ENCODE measurements around the gene EXOC2.

EXOC2 gene

DNA sequence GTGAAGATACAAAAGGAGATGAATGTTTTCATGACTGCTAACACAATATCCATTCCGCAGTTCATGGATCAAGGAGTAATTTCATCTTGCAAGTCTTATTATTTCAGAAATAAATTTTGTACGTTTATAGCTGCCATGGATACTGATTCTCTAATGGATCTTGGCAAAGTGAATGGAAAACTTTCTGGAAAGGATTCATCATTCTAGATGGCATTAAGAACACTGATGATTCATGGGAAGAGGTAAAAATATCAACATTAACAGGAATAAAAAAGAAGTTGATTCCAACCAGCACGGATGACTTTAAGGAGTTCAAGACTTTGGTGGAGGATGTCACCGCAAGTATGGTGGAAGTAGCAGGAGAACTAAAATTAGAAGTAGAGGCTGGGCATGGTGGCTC is 38.8 kb downstream of the EXOC2 start:
- H3K4me3 ChIP-seq (ENCODE audit: low read length), result no peak overlapping the region
- no peak for DNase-seq (ENCODE audit: low read depth, low spot score)

DNA sequence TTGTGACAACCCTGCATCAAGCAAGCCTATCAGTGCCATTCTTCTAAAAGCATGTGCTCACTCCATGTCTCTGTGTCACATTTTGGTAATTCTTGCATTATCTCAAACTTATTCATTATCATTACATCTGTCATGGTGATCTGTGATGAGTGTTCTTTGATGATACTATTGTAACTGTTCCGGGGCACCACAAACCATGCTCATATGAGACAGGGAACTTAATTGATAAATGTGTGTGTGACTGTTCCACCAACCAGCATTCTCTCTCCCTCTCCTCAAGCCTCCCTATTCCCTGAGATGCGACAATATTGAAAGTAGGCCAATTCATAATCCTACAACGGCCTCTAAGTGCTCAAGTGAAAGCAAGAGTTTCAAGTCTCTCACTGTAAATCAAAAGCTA is 40.1 kb downstream of the EXOC2 start:
- no peak for DNase-seq (ENCODE audit: low read depth, low spot score)
- no peak overlapping the region for H3K4me3 ChIP-seq (ENCODE audit: low read length)

DNA sequence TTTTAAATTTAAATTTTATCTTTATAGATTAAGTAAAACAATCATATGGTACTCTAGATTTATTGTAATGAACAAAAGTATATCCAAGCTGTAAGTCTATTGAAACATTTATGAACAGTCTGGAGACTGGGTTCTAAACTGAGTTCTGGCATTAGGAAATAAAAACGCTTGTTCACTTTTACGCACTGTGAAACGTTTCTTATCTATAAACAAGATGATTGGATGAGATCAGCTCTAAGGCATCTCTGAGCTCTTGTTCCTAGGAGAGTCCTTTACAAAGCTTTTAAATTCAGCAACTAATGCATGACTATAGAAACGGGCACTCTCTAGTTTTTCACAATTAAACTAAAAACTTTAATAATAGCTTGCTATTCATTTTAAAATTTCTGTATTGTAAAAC is 42.8 kb downstream of the EXOC2 start:
- DNase-seq (ENCODE audit: low read depth, low spot score), result no peak
- no peak overlapping the region for H3K4me3 ChIP-seq (ENCODE audit: low read length)

DNA sequence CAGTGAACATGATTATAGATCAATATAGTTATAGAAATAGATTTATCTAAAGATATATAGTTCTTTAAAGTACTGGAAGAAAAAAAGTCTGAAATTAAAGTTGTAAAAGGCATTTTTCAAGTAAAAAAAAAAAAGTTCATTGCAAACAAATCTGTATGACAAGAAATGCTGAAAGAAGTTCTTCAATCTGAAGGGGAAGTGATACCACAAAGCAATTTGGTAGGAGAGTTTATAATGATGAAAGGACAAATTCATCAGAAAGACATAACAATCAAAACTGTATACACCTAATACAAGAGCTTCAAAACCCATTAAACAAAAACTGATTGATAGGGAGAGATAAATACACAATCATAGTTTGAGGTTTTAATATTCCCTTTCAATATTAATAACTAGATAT is 50.1 kb downstream of the EXOC2 start:
- no peak overlapping the region for H3K4me3 ChIP-seq (ENCODE audit: low read length)
- no peak for DNase-seq (ENCODE audit: low read depth, low spot score)

DNA sequence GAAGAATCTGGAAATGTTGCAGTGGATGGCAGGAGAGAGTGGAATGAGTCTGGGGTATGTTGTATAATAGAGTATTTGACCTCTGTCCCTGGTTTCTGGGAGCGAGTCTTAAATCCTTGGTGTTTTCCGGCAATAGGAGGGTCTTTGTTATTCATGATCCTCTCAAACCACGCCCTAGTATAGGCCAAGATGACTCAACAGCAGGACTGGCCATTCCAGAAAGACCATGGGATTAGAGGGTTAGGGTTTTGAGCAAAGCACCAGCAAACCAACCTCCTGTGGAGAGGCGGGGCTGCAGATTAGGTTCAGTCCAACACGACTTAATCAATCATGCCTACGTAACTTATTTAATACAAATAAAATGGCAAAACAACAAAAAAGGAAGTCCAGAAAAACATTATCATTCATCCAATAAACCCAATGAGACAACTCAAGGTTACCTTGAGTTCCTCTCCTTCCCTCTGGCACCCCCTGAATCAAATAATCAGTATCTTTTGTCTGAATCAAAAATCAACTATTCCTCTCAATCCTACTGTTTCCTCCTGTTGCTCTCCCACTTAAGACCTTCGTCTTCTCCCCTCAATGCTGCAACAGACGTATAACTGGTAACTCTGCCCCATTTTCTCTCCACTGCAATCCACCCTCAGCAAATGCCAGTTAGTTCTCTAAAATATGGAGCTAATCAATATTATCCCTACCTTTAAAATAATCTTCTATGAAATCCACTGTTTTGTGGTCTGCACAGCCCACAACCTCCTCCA is 51.5 kb downstream of the EXOC2 start:
- H3K4me3 ChIP-seq (ENCODE audit: low read length), result no peak overlapping the region
- no peak for DNase-seq (ENCODE audit: low read depth, low spot score)

- no peak overlapping the region for H3K4me3 ChIP-seq (ENCODE audit: low read length)
- no peak for DNase-seq (ENCODE audit: low read depth, low spot score)
Measured at GRCh38 chr6:636488-636887, 56.5 kb downstream of the EXOC2 start.

DNA sequence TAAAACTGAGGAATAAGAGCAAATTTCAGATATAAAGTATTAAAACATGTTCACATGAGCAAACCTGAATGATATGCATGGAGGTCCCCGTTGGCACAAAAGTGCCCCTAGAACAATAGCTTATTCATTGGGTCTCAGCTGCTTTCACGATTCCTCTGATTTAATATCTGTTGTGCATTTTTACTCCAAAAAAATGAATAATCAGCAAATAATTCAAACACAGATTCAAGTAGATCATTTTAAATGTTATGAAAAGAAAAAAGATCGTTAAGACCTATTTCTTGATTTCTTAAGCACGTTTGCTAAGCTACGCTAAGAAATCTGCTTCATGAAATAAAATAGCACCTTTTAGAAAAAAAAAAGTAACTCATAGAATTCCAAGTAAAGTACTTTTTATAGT is 57.7 kb downstream of the EXOC2 start:
- no peak for DNase-seq (ENCODE audit: low read depth, low spot score)
- H3K4me3 ChIP-seq (ENCODE audit: low read length), result no peak overlapping the region

DNA sequence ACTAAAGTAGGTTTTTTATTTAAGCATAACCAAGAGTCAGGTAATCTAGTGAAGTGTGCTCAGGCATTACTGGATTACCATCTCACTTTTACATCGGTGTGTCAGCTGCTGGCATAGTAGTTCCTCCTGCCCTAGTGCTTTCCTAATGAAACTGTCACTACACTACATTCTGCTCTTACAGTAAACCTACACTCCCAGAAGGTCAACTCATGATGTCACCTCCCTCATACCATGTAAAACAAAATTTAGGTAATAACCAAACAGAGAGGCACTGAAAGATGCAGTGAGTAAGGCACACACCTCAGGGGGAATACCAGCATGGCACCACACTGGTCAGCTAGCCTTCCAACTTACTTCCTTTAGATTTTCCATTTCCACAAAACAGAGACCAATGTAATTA is 59.3 kb downstream of the EXOC2 start:
- H3K4me3 ChIP-seq (ENCODE audit: low read length), result no peak overlapping the region
- no peak for DNase-seq (ENCODE audit: low read depth, low spot score)

DNA sequence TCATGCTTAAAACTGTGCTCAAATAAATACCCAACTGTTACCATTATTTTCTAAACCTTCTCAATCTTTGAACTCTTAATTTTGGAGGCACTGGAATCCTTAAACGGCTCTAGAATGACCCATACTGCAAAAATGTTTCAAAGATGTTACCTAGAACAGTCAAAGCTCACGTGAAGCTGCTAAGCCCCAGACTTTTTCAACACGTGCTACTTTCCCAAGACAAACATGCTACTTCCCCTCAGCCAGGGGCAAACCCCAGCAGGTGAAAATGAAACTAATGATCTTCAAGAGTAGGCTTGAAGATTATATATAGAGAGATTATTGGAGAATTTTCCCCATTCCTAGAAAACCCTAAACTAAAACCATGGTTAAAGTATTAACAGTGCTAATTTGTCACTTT is 64.2 kb downstream of the EXOC2 start:
- no peak for DNase-seq (ENCODE audit: low read depth, low spot score)
- no peak overlapping the region for H3K4me3 ChIP-seq (ENCODE audit: low read length)

DNA sequence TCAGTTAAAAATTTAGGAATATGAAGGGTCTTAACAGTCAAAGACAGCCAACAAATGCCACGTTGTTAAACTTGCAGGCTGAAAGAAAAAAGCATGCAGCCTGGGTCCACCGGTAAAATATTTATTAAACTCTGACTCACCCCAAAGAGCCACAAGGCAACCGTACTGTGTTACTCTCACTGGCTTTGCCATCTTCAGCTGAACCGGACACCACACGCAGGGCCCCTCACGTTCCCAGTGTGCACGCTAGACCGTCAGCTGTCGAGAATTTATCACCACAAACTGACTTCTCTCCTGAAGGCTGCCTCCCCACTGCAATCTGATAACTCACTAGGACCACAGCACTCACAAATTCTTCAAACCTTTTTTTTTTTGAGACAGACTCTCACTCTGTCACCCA is 66.7 kb downstream of the EXOC2 start:
- no peak for DNase-seq (ENCODE audit: low read depth, low spot score)

DNA sequence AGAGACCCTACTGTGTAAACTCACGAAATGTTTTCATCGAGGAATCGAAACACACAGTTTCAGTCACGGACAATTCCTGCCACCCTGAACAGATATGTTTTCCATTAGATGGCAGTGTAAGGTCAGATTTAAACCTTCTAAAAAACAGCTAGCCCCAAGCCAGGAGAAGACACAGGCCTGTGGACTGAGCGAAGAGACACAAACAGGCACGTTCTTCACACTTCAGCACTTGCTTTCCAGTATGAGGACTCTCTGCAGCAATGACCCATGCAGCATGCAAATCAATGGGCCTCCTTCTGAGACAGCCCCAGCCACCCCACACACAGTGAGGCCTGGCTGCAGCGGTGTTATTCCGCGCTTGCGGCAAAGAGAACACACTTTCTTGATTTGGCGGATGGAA is 68.0 kb downstream of the EXOC2 start:
- H3K4me3 ChIP-seq (ENCODE audit: low read length), result no peak overlapping the region
- DNase-seq (ENCODE audit: low read depth, low spot score), result no peak

More for the DNA sequence above, 66.7 kb downstream of the EXOC2 start:
- H3K4me3 ChIP-seq (ENCODE audit: low read length), result no peak overlapping the region

- no peak for DNase-seq (ENCODE audit: low read depth, low spot score)
- no peak overlapping the region for H3K4me3 ChIP-seq (ENCODE audit: low read length)
Measured at GRCh38 chr6:622462-622861, 70.5 kb downstream of the EXOC2 start.

DNA sequence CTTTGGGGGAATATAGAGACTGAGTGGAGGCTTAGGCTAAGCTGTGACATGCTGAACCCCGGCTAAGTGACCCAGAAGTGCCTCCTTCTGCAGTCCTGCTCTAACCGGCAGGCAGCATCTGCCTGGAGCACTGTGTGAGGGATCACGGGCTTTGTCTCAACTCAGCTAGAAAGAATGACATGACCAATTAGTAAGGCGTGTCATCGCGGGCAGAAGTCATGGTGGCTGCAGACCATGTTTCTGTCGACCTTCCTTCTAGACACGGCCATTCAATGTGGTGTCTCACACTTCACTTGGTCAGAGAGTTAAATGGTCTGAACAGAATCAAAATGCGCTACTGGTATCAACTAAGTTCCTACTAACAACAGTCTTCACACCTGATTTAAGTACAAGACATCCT is 71.0 kb downstream of the EXOC2 start:
- no peak for DNase-seq (ENCODE audit: low read depth, low spot score)
- H3K4me3 ChIP-seq (ENCODE audit: low read length), result no peak overlapping the region

DNA sequence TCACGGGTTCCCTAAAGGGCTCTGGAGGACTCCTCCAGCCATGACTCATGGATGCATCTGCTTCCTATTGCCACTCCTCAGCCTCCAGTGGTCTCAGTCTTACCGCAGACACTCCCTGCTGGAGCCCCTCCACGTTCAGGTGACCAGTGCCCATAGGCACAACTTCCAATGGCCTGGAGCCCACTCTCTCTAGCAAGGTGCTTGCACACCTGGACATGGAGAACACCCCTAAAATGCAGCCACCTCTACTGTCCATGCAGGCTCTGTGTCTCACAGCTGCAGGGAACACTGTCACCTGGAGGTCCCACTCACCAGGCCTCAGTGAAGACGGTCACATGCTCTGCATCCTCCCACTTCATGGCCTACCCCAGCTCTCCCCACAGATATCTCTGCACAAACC is 72.0 kb downstream of the EXOC2 start:
- DNase-seq (ENCODE audit: low read depth, low spot score), result no peak
- H3K4me3 ChIP-seq (ENCODE audit: low read length), result no peak overlapping the region

GRCh38 chr6:620166-620565 is 72.8 kb downstream of the EXOC2 start:
- H3K4me3 ChIP-seq (ENCODE audit: low read length), result no peak overlapping the region
- no peak for DNase-seq (ENCODE audit: low read depth, low spot score)

GRCh38 chr6:617456-618100 is 75.4 kb downstream of the EXOC2 start:
- no peak overlapping the region for H3K4me3 ChIP-seq (ENCODE audit: low read length)
- DNase-seq (ENCODE audit: low read depth, low spot score), result peak; percentile 9

DNA sequence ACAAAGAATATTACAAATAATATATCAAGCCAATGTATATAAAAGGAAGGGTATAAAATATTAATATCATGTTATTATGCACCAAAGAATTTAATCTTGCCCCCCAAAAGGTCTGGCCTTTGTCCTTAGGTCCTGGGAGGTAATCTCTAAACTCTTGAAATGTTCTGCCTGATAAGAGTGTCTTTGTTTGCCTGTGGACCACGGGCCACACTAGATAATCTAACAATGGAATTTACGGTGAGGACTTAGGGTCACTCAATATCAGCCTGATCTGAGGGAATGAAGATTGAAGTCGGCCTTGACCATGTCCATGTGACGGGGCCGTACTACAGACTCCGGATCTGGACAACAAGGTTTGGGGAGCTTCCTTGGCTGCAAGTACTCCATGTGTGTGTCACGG is 79.0 kb downstream of the EXOC2 start:
- no peak for DNase-seq (ENCODE audit: low read depth, low spot score)
- H3K4me3 ChIP-seq (ENCODE audit: low read length), result no peak overlapping the region

DNA sequence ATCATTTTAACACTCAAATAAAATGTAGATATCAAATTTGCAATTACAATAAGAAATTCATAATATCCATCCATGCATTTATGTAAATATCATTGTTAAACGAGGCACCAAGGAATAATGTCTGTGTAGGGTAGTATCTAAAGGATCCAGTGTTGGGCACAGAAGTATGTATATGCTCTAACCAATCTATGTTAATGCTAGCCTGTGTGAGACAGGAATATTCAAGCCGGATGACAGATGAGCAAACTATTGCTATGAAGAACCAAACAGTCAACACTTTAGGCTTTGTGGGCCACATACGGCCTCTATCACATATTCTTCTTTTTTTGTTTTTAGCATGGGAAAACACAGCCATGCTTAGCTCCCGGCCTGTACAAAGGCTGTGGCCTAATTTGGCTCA is 81.0 kb downstream of the EXOC2 start:
- no peak for DNase-seq (ENCODE audit: low read depth, low spot score)
- H3K4me3 ChIP-seq (ENCODE audit: low read length), result no peak overlapping the region

GRCh38 chr6:610882-611281 is 82.1 kb downstream of the EXOC2 start:
- H3K4me3 ChIP-seq (ENCODE audit: low read length), result no peak overlapping the region
- DNase-seq (ENCODE audit: low read depth, low spot score), result no peak

- no peak for DNase-seq (ENCODE audit: low read depth, low spot score)
- no peak overlapping the region for H3K4me3 ChIP-seq (ENCODE audit: low read length)
Measured at GRCh38 chr6:609905-610304, 83.0 kb downstream of the EXOC2 start.

GRCh38 chr6:606829-607379 is 86.0 kb downstream of the EXOC2 start:
- no peak overlapping the region for H3K4me3 ChIP-seq (ENCODE audit: low read length)
- DNase-seq (ENCODE audit: low read depth, low spot score), result no peak

Measured in Jurkat, Clone E6-1 (cell line).